K562 (cell line): ENCODE data around the gene PRM3. TPM values are rescaled to one million over a fixed set of nuclear protein-coding genes. Genes with fewer than 3 reads are reported as not detected.
A peak's percentile ranks its signal among the peaks of the same experiment; 100 is the strongest.

Experiments
- E2F6 ChIP-seq, 2 experiments: IDR thresholded peaks; 2 replicates each; pipeline ENCODE4 v1.6.1; 2011; ENCODE audit warnings: borderline replicate concordance in 1 of 2, control low read depth in 1 of 2, low read depth in 1 of 2, low read length in 1 of 2, mild to moderate bottlenecking in 1 of 2, mixed read lengths in 1 of 2, moderate library complexity in 1 of 2; ENCODE audit not compliant: insufficient read depth in 1 of 2, insufficient read length in 1 of 2, poor library complexity in 1 of 2, severe bottlenecking in 1 of 2; ENCODE audit errors: extremely low read depth in 1 of 2
- EGR1 ChIP-seq: fragments of 450-650 bp; conservative IDR thresholded peaks from 2 replicates; pipeline ENCODE4 v1.6.1; 2017; ENCODE audit warnings: mild to moderate bottlenecking
- GATA2 ChIP-seq: sonication (generic); formaldehyde crosslinking; IDR thresholded peaks from 2 replicates; pipeline ENCODE4 v1.4.0; 2020; ENCODE audit warnings: mild to moderate bottlenecking, missing genetic modification reagents
- MCM5 ChIP-seq: fragments of 450-650 bp; IDR thresholded peaks from 2 replicates; pipeline ENCODE4 v1.6.1; 2016; ENCODE audit warnings: low read depth
- POLR2G ChIP-seq: fragments of 200-400 bp; formaldehyde crosslinking; IDR thresholded peaks from 2 replicates; pipeline ENCODE4 v1.6.1; 2017; ENCODE audit warnings: low read depth, mild to moderate bottlenecking, antibody characterized with exemption, low read length, moderate library complexity
- PRPF4 ChIP-seq: fragments of 200-400 bp; formaldehyde crosslinking; IDR thresholded peaks from one replicate; pipeline ENCODE4 v1.6.1; 2017; ENCODE audit warnings: low read length, low read depth, mild to moderate bottlenecking; ENCODE audit not compliant: insufficient read depth, poor library complexity, severe bottlenecking
- SMAD3 ChIP-seq: fragments of 450-650 bp; formaldehyde crosslinking; conservative IDR thresholded peaks from 2 replicates; pipeline ENCODE4 v1.4.0; 2020; ENCODE audit warnings: mild to moderate bottlenecking
- ZBTB26 ChIP-seq: fragments of 450-650 bp; formaldehyde crosslinking; IDR thresholded peaks from 2 replicates; pipeline ENCODE4 v1.4.0; 2022; ENCODE audit warnings: missing genetic modification characterization
- ZMIZ1 ChIP-seq, 2 experiments: fragments of 150-350 bp in 1 of 2; IDR thresholded peaks; 2 replicates each; pipeline ENCODE4 v1.6.1; 2012 to 2016; ENCODE audit warnings: low read depth in 2 of 2, low read length in 2 of 2, mild to moderate bottlenecking in 1 of 2, moderate library complexity in 1 of 2
- ZNF354B ChIP-seq: fragments of 250-450 bp; sonication (Bioruptor Pico); IDR thresholded peaks from 2 replicates; pipeline ENCODE4 v1.4.0; 2020
- ZNF77 ChIP-seq: fragments of 250-450 bp; sonication (Bioruptor Pico); IDR thresholded peaks from 2 replicates; pipeline ENCODE4 v1.5.0; 2020
- polyA plus RNA-seq, 8 experiments: library from polyadenylated mRNA; depleted of rRNA in 4 of 8; stranded (reverse) in 5 of 8; unstranded in 3 of 8; fragments of >200 nt; fragmentation: Nextera tagmentation in 2 of 8; fragmentation: Illumina TruSeq in 1 of 8; extraction: Ambion mirVana in 2 of 8; extraction: Trizol in 1 of 8; gene quantifications; 2 replicates each; pipeline versions ENCODE4 v1.2.1 to v1.2.3, GENCODE V29; 2011 to 2014; ENCODE audit warnings: inconsistent platforms in 1 of 8, missing spikeins in 1 of 8
- total RNA-seq, 7 experiments: library from RNA; depleted of rRNA in 6 of 7; stranded (reverse); fragments of >200 nt in 6 of 7; fragmentation: Illumina TruSeq in 2 of 7; extraction: Trizol in 2 of 7; gene quantifications; 2 replicates each; pipeline versions ENCODE4 v1.2.1 to v1.2.3, GENCODE V29; 2011 to 2021; ENCODE audit warnings: low replicate concordance in 1 of 7
- TF ChIP-seq, protein P1 (sequence below): sonication (generic); formaldehyde crosslinking; IDR thresholded peaks from 2 replicates; pipeline ENCODE4 v1.8.1; 2023; ENCODE audit warnings: mild to moderate bottlenecking, missing genetic modification reagents
- TF ChIP-seq, protein P2 (sequence below): sonication (generic); formaldehyde crosslinking; IDR thresholded peaks from 2 replicates; pipeline ENCODE4 v1.8.0; 2022; ENCODE audit warnings: missing genetic modification reagents, mild to moderate bottlenecking, borderline replicate concordance

PRM3 gene
- total and polyA plus RNA-seq, 9 of the 15 experiments (the other 6 are each of a cell fraction or from before 2014, with no cell fraction given) = not detected

GRCh38 chr16:11255737-11256660 is 17.4 kb downstream of the PRM3 start, which contains the start of gene SOCS1 (continued):
- TF ChIP-seq, protein P1, sequence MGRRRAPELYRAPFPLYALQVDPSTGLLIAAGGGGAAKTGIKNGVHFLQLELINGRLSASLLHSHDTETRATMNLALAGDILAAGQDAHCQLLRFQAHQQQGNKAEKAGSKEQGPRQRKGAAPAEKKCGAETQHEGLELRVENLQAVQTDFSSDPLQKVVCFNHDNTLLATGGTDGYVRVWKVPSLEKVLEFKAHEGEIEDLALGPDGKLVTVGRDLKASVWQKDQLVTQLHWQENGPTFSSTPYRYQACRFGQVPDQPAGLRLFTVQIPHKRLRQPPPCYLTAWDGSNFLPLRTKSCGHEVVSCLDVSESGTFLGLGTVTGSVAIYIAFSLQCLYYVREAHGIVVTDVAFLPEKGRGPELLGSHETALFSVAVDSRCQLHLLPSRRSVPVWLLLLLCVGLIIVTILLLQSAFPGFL = no peak
- peak; percentile 96 for TF ChIP-seq POLR2G
- TF ChIP-seq E2F6 (IDR thresholded peaks at IDR 0.05; ENCODE audit: borderline replicate concordance in 1 of 2, extremely low read depth in 1 of 2, insufficient read depth in 1 of 2, insufficient read length in 1 of 2, low read depth in 1 of 2, low read length in 1 of 2, poor library complexity in 1 of 2, severe bottlenecking in 1 of 2) = peak in 1 of 2 experiments; percentile 73
- TF ChIP-seq PRPF4 = no peak
- TF ChIP-seq, protein P2, sequence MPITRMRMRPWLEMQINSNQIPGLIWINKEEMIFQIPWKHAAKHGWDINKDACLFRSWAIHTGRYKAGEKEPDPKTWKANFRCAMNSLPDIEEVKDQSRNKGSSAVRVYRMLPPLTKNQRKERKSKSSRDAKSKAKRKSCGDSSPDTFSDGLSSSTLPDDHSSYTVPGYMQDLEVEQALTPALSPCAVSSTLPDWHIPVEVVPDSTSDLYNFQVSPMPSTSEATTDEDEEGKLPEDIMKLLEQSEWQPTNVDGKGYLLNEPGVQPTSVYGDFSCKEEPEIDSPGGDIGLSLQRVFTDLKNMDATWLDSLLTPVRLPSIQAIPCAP (CRISPR knock-in tag) = no peak
- TF ChIP-seq EGR1 = no peak; the same call in 1 of the 2 replicates
- TF ChIP-seq SMAD3 = no peak
- TF ChIP-seq MCM5 = no peak
- TF ChIP-seq ZNF77 (CRISPR knock-in tag) = no peak
- TF ChIP-seq ZBTB26 (CRISPR knock-in tag) = no peak
- no peak for TF ChIP-seq ZNF354B (CRISPR knock-in tag)
- TF ChIP-seq GATA2 (CRISPR knock-in tag) = no peak
- TF ChIP-seq ZMIZ1 (IDR thresholded peaks at IDR 0.05; ENCODE audit: low read depth in 2 of 2, low read length in 2 of 2) = no peak; a peak in 1 of 4 replicates
